ENCODE measurements around the gene HOXD10.
A peak's percentile ranks its signal among the peaks of the same experiment; 100 is the strongest.

HOXD10 gene

DNA sequence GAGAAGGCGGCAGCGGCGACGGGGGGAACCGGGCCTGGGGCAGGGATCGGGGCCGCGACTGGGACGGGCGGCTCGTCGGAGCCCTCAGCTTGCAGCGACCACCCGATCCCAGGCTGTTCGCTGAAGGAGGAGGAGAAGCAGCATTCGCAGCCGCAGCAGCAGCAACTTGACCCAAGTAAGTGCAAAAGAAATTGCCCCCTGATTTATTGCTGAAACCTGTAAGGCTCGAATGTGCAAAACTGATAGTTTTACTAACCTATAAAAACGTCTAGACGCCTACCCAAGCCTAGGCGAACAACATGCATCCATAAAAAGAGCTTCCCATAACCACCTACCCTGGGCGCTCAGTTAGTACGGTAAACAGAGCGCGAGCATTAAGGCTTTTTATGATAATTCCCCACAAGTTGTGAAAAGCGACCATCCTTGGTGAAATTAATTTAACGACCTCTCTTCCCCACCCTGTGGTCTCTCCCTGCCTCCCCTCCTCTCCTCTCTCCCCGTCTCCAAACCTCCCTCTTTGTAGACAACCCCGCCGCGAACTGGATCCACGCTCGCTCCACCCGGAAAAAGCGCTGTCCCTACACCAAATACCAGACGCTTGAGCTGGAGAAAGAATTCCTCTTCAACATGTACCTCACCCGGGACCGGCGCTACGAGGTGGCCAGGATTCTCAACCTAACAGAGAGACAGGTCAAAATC, 7.0 kb downstream of the HOXD10 start:
- DNase-seq (ENCODE audit: low spot score), result no peak

DNA sequence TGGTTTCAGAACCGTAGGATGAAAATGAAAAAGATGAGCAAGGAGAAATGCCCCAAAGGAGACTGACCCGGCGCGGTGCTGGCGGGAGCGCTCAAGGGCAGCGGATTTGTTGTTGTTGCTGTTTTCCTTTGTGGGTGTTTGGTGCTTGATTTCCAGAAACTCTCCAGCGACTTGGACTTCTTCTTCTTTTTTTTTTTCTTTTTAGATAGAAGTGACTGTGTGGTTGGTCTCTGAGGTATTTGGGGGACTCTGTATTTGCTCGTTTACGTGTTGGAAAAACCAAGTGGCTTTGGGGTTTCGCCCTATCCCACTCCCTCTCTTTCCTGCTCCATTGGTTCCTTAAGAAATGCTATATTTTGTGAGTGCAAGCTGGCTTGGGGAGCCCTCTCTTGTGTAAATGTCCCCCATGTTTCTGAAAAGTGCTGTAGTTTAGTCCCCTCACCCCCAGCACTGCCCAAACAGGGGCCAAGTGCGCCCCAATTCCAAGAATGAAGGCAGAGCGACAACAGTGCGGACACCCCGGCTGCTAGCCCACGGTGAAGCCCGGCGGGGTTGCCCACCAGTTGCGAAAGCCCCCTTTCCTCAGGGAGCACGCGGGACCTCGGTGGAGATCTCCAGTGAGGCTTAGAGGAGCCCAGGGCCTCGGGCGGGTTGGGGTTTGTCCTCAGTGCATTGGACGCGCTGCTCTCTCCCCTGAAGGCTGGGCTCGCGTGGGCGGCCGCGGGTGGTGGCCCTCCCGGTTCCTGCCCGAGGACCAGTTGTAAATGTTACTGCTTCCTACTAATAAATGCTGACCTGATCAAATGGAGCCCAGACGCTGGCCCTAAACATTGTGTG, 7.8 kb downstream of the HOXD10 start:
- DNase-seq (ENCODE audit: low spot score), result no peak

DNA sequence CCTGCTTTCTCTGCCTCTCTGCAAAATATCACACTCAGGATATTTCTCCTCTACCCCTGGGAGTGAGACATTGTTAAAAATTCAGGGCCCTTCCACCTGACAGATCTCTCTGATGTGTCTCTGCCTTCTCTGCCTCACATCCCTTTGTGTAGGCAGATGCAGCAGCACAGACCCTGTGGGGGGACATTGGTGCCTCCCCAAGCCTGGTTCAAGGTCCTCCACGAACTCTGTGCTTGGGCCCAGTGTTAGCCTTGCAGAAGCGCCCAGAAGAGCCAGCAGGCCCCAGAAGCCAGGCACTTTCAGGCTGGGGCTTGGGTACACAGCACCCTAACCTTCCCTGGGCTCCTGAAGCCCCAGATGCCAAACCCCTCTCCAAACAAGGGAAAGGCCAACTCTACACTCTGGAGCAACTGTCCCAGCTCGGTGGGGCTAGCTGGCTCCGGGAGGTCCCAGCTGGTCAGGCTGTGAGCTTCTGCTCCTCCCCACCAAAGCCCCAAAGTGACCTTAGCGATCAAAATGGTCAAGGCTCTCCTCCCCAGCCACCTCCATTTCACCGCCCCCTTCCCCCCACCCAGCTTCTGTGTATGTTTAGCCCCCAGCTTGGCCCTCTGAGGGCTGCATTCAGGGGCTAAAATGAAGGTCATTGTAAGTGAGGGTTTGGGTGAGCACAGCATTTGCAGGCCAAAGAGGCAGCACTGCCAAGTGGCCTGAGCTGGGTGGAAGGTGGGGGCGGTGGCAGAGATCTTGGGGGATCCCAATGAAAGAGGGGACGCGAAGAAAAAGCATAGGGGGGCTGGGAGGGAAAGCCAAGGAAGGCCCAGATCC, 8.6 kb downstream of the HOXD10 start:
- no peak for DNase-seq (ENCODE audit: low spot score)

DNA sequence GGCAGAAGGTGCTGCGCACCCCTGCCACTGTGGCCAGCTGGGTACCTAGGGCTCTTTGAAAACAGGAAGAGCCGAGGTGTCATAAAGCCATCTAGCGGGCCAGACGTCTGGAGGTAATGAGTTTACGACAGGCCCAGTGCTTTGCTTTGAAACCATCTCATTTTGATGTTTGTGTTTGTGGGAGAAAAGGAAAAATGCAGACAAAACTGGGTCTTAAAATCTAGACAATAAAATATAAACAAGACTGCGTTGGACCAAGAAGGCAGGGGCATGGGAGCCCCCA, 9.1 kb downstream of the HOXD10 start:
- no peak for DNase-seq (ENCODE audit: low spot score)

DNA sequence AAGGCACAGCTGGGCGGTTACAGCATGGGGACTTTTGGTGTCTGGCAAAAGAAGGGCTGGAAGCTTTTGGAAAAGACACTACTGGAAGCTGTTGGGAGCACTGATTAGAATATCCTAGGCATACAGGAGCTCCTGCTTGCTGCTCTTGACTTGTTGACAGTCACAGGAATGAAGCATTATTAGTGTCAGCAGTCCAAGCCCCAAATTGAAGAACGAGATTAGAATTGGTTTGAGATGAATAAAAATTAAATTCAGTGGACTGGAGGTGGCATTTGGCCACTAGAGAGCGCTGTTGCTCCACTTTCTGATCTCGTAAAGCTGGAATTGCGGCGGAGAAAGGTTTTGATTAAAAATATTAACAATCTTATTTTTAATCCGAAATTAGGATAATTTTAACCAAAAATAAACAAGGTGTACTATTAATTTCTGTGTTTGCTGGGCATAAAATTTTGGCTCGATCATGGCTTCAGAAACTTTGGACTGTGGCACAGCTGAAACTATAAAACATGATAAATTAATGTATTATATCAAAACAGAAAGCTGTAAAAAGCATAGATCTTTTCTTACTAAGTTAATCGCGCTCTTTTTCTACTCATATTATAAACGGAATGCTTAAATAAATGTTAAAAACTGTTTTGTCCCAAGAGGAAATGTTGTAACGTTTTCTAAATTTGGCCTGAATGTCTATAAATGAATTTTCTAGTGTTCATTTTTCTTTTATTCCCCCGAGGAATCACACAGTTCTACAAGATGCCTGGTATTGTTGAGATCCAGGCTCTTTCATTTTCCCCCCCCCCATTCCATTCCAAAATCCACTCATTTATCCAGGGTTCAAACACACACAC, 10.6 kb downstream of the HOXD10 start:
- peak; percentile 56 for DNase-seq (ENCODE audit: low spot score)

DNA sequence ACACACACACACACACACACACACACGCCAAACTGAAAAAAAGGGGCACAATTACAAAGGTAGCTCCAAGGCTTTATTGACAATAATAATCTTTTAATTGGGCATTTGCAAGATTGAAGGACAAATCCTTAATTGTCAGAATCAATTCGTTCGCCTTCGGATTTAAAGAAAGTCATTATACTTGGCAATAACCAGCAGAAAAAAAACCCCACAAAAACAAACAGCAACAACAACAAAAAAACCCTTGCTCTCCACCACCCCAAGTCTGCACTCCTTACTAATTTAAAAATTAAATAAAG, 11.1 kb downstream of the HOXD10 start:
- DNase-seq (ENCODE audit: low spot score), result no peak

DNA sequence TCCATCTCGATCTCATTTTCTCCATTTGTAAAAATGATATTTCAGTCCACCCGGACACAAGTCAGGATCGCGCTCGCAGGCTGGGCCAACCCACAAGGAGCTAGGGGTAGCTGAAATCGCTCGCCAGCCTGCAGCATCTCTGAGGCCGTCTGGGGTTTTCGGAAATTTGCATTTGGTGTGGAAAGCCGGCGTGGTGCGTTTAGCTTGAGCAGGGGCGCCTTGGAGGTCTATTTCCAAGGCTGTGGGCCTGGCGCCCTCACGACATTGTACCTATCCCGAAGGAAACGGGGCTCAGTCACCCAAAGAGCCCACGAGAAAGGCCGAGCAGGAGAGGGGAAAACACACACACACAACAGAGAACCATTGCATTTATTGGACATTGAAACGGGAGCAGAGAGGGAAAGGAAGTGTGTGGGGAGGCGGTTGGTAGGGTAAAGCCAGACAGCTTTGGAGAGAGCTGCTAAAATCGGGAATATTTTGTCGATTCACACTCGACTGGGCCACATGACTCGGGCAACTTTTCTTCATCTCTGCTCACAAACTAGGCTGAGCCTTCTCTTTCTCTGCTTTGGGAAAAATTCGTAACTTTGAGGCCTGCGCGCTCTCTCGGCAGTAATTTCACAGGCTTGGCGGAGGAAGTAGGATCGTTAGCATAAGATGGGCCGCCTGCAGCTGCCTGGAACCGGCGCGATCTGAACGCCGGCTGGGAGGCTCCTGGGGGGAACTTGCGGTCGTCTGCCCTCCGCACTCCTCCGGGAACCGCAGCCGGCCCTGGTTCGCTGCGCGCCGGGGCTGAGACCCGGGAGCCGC, 11.8 kb downstream of the HOXD10 start:
- DNase-seq (ENCODE audit: low spot score), result no peak

DNA sequence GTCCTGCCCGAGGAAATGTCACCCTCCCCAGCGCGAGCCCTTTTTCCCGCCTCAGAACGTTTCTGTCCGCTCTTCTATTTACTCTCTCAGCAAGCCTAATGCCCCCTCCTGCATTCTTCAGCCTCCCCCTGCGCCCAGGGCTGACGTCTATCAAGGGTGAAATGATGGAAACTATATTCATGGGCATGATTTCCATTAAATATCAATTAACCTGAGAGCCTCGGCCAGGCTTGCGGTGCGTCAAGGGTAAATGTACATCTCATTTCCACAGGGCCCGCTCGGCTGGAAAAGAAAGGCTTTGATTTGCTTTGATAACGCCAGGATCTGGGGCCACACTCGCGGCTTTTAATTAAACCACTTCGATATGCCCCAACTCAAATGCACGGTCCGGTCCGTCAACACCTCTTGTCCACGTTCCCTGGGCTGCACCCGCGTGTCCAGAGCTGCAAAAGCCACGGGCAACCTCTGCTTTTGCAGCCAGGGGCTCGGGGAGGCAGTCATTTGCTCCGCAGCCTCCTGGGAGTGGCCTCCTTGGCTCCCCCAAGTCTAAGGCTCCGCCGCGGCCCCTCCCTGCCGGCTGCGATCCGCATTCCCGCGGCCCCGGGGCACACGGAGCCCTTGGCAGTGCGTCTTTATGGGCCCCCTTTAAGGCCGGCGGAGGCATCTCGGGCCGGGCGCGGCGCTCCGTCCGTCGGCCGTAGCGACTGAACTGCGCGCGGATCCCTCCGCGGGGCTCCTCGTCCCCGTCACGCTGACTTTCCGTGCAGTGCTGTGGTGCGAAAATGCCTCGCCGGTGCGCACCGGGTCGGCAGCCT, 12.6 kb downstream of the HOXD10 start, which contains the start of gene HOXD8:
Gene HOXD8, plus strand, starts transcription at position 724 of the 815 bp plus-strand sequence. CDS start 662 bp downstream, outside the sequence.
- DNase-seq (ENCODE audit: low spot score), result peak; percentile 71

DNA sequence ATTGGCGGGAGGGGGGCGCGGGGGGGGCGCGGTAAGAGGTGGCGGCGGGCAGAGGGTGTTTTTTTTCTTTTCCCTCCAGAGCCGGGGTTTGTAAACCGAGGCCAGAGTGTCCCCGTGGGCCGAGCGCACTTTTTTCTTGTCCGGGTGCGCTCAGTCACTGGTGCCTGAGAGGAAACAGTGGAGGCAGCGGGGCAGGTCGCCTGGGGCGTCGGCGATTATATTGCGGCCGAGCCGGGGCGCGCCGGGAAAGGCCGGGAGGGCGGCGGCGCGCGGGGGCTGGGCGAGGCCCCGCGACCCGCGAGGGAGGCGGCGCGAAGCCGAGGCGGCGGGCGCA, 13.2 kb downstream of the HOXD10 start:
- DNase-seq (ENCODE audit: low spot score), result no peak

DNA sequence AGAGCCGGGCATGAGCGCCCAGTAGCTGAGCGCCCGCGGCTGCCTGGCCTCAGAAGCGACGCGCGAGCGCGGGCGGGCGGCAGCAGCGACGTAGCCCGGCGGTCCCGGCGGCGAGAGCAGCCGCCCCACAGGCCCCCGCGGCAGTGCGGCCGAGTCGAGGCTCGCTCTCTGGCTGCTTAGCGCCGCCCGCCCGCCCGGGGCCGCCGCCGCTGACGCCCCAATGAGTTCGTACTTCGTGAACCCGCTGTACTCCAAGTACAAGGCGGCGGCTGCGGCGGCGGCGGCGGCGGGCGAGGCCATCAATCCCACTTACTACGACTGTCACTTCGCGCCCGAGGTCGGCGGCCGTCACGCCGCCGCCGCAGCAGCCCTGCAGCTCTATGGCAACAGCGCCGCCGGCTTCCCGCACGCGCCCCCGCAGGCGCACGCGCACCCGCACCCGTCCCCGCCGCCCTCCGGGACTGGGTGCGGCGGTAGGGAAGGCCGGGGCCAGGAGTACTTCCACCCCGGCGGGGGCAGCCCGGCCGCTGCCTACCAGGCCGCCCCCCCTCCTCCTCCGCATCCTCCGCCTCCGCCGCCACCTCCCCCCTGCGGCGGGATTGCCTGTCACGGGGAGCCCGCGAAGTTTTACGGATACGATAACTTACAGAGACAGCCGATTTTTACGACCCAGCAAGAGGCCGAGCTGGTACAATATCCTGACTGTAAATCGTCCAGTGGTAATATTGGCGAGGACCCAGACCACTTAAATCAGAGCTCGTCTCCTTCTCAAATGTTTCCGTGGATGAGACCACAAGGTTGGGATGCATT, 13.8 kb downstream of the HOXD10 start:
- DNase-seq (ENCODE audit: low spot score), result peak; percentile 66

DNA sequence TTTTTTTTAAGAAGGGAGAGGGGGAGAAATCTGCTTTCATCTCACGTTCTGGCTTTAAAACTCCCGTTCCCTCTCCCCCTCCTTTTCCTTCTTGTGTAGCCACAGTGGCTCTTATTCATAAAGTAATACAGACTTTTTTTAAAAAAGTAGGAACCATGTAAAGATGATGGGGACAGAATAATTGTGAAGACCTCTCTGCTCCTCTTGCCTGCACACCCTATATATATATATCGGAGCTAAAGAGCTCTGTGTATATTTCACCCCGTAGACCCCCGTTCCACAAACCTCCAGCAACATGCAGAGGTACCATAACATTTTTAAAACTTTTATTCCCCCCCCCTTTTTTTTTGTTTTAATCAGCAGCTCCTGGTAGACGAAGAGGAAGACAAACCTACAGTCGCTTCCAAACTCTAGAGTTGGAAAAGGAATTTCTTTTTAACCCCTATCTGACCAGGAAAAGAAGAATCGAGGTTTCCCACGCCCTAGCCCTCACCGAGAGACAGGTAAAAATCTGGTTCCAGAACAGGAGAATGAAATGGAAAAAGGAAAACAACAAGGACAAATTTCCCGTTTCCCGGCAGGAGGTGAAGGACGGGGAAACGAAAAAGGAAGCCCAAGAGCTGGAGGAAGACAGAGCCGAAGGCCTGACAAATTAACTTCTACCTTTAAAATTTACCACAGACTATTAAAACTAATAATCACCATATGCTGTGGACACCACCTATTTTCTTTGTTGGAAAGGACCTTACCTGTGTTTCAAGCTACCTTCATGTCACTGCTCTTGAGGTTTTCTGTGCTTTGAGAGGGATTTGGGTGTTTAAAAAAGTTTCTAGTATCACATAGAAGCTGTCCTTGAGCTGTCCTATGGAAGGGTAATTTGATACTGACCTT, 14.6 kb downstream of the HOXD10 start:
- DNase-seq (ENCODE audit: low spot score), result no peak

DNA sequence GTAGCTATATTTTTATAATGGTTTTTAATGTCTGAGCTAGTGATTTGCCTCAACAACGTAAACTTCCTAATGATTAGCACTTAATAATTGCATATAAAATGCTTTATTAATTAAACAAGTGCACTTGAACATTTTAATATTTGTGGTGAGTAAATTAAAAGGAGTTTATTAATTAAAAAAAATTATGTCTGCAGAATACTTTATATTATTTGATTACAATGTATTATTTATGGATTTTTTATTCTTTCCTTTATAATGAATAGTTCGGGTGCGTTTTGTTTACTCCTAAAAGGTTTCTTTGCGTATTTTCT, 15.2 kb downstream of the HOXD10 start:
- DNase-seq (ENCODE audit: low spot score), result no peak

DNA sequence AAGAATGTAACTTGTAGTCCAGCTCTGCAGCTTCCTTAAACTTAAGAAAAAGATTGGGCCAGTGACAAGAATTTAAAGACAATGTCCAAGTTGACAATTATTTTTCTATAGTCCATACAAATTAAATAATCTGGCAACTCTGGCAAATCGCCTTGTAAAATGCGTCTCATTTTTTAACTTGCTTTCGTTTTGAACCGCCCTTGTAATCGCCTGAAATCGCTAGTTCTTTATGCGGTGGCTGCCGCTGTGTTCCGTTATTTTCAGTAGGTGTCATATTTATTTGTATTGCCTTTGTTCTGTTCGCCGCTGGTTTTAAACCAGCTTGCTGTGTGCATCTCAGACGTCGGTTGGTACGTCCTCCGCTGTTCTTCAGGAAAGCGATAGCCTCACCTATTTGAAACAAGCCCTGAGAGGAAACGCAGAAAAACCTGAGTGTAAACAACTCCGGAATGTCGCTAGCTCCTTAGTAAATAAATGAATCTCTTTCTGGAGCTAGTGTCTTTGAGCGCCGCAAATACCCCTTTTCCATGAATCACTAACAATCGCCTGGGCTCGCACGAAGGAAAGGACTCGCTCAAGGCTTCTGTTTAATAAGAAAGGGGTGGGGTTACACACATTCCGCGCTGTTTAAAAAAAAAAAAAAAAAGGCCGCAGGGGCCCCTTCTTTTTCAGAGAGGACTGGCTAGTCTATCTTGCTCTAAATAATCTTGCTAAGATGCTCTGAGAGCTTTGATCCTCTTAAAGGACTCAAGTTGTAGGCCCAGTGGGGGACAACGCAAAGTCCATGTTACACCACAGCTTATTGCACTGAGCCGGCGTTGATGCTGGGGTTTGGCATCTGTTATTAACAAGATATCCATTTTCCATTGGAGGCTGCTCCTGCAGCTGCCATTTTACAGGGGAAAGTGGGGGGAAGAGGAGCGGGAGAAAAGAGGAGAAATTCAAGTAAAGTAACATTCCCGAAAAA, 15.9 kb downstream of the HOXD10 start:
- no peak for DNase-seq (ENCODE audit: low spot score)

DNA sequence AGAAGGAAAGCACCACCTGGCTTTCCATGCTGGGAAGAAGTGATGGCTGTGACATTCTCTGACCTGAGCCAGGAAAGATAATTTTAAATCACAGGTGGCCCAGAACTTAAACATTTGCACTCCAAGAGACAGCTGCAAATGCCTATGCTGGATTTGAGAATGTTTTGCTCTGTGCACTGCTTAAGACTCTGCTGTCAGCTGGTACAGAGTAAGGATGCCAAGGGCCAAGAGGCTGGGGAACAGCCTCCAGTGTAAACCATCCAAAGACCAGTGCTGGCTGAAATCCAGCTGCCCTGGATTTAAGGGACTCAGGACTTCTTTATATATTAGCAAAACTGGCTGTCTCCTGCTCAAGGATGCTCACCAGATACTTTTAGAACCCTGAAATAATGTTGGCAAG, 16.8 kb downstream of the HOXD10 start:
- DNase-seq (ENCODE audit: low spot score), result no peak

DNA sequence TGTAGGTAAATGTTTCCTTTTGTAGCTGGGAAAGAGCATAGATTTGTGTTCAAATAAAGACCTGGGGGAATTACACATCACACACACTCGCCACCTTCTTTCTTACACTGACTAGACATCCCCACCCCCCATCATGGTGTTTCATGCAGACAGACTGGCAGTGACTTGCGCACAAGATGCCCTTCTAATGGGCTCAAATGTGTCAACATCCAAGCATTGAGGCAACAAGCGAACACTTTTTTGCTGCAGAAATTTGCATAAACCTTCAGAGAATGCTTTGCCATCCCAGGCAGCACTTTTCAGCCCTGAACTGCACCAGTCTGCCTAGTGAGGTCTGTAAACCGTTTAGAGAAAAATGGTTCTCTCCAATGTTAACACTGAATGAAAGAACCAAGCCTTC, 17.5 kb downstream of the HOXD10 start:
- DNase-seq (ENCODE audit: low spot score), result no peak

DNA sequence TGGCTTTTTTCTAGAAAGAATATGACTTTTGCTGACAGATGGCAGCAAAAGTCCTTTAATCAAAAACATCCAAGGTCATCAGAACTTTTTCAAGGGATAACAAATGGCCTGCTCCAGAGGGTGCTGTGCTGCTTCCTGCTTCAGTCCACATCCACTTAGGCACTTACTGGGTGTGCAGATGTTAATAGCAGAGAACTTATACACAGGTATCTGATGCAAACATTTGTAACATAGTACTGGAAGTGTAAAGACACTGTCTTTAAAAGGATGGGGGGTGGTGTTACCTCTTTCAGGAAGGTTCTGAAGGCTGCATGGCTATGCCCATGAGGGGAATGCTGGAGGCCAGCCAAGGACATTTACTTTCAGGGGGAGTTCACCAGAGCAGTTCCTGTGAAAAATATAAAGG, 18.5 kb downstream of the HOXD10 start:
- DNase-seq (ENCODE audit: low spot score), result no peak

All from AG08395 (cell line).